ENCODE data around the gene LMTK3. TPM values are rescaled to one million over a fixed set of nuclear protein-coding genes. Genes with fewer than 3 reads are reported as not detected.

The LMTK3 gene
- total and polyA plus RNA-seq, 2 experiments from 2014 or later: 1.3 to 3.7 TPM

DNA sequence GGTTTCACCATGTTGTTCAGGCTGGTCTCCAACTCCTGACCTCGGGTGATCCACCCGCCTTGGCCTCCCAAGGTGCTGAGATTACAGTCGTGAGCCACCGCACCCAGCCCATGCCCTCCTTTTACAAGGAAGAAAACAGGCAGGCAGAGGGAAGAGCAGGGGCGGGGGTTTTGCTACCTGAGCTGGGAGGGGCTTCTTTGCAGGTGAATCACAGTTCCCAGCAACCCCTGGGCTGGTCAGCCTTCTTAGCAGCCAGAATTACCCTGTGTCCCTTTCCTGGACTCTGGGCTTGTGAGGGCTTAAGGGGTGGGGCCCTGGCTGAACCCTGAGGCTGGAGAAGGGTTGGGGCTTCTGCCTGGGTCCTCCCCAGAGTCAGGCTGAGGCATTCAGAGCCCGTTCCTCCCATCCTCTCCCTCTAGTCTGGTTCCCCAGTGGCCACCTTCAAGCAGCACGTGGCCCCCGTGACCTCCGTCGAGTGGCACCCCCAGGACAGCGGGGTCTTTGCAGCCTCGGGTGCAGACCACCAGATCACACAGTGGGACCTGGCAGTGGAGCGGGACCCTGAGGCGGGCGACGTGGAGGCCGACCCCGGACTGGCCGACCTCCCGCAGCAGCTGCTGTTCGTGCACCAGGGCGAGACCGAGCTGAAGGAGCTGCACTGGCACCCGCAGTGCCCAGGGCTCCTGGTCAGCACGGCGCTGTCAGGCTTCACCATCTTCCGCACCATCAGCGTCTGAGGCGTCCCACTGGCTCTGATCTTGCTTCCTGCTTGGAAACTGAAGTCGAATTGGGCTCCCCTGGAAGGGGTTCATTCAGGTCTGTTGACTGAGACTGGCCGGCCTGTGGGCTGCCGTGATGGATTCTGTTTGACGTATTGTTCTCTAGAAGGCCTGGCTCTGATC lies 59.1 kb downstream of the LMTK3 start:
- H3K27me3 ChIP-seq: no peaks in the 10 kb centered on the region
- peak; percentile 56 for DNase-seq (ENCODE audit: low spot score)
- no peak overlapping the region for H3K4me2 ChIP-seq
- no peaks in the 10 kb centered on the region for H3K9me3 ChIP-seq (ENCODE audit: low read depth)
- H3K4me1 ChIP-seq (ENCODE audit: insufficient read depth): no peaks in the 10 kb centered on the region
- H3K36me3 ChIP-seq (replicated peaks; ENCODE audit: insufficient read depth, low read depth): no peaks in the 10 kb centered on the region
- no peak overlapping the region for H2AFZ ChIP-seq
- whole genome bisulfite sequencing (ENCODE audit: low lambda C conversion rate, missing lambda C conversion rate): 95% methylated on average over 30 of the region's 33 CpGs
- no peak for TF ChIP-seq EZH2 (IDR thresholded peaks at IDR 0.05; ENCODE audit: borderline replicate concordance)
- H3K9me2 ChIP-seq (replicated peaks; ENCODE audit: insufficient read depth): no peaks in the 10 kb centered on the region
- no peak overlapping the region for H3K4me3 ChIP-seq
- no peaks in the 10 kb centered on the region for H4K20me1 ChIP-seq (ENCODE audit: insufficient read depth, poor library complexity, severe bottlenecking)
- H3K79me2 ChIP-seq: peaks cover 5% of the 10 kb centered on the region
- H3K27ac ChIP-seq: no peak overlapping the region

DNA sequence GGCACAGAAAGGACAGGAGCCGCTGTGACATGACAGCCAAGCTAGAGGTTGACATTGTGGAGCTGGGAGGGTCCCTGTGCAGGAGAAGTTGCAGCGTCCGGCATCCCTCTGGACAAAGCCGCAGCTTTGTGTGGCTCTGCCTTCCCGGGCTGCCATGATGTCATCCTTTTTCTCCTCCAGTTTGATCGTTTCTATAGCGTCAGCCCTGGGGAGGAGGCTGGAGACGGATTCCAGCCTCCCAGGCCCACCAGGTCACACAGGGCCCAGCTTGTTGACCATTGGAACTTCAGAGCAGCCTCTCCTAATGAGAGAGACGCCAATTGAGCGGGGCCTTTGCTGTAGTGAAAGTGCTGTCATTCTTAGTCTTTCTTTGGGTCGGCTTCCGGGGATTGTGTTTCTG lies 60.0 kb downstream of the LMTK3 start:
- DNase-seq (ENCODE audit: low spot score): no peak
- WGBS (ENCODE audit: low lambda C conversion rate, missing lambda C conversion rate): 90% methylated on average over 12 of the region's 12 CpGs
- Histone ChIP-seq H3K36me3 (replicated peaks; ENCODE audit: insufficient read depth, low read depth) (no peaks in the 10 kb centered on the region), H3K79me2 (peaks cover 11% of the 10 kb centered on the region), H3K4me3 (no peak overlapping the region), H2AFZ (no peak overlapping the region), H3K9me3 (ENCODE audit: low read depth) (no peaks in the 10 kb centered on the region), H3K9me2 (replicated peaks; ENCODE audit: insufficient read depth) (no peaks in the 10 kb centered on the region), H3K27ac (no peak overlapping the region), H3K27me3 (no peaks in the 10 kb centered on the region), H3K4me2 (no peak overlapping the region), H3K4me1 (ENCODE audit: insufficient read depth) (no peaks in the 10 kb centered on the region), H4K20me1 (ENCODE audit: insufficient read depth, poor library complexity, severe bottlenecking) (no peaks in the 10 kb centered on the region)
- TF ChIP-seq EZH2phosphoT487 (IDR thresholded peaks at IDR 0.05; ENCODE audit: low read depth, severe bottlenecking, unreplicated experiment) (no peak), EZH2 (IDR thresholded peaks at IDR 0.05; ENCODE audit: borderline replicate concordance) (no peak)
- TF ChIP-seq, protein P1, sequence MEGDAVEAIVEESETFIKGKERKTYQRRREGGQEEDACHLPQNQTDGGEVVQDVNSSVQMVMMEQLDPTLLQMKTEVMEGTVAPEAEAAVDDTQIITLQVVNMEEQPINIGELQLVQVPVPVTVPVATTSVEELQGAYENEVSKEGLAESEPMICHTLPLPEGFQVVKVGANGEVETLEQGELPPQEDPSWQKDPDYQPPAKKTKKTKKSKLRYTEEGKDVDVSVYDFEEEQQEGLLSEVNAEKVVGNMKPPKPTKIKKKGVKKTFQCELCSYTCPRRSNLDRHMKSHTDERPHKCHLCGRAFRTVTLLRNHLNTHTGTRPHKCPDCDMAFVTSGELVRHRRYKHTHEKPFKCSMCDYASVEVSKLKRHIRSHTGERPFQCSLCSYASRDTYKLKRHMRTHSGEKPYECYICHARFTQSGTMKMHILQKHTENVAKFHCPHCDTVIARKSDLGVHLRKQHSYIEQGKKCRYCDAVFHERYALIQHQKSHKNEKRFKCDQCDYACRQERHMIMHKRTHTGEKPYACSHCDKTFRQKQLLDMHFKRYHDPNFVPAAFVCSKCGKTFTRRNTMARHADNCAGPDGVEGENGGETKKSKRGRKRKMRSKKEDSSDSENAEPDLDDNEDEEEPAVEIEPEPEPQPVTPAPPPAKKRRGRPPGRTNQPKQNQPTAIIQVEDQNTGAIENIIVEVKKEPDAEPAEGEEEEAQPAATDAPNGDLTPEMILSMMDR (IDR thresholded peaks at IDR 0.05; ENCODE audit: poor library complexity): no peak

DNA sequence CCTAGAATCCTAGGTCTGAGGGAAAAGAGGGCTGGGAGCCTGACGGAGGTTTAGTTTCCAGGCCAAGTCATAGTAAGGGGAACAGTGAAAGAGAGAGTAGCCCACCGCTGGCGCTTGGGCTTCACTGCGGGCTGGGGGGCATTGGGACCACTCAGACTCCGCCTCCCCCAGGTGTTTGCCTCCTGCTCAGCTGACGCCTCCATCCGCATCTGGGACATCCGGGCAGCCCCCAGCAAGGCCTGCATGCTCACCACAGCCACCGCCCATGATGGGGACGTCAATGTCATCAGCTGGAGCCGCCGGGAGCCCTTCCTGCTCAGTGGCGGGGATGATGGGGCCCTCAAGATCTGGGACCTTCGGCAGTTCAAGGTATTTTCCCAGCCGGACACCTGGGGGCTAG lies 60.8 kb downstream of the LMTK3 start:
- Histone ChIP-seq H3K9me3 (ENCODE audit: low read depth) (no peaks in the 10 kb centered on the region), H3K27ac (no peak overlapping the region), H3K27me3 (no peaks in the 10 kb centered on the region), H3K4me1 (ENCODE audit: insufficient read depth) (no peaks in the 10 kb centered on the region), H3K4me3 (no peak overlapping the region), H3K9me2 (replicated peaks; ENCODE audit: insufficient read depth) (no peaks in the 10 kb centered on the region), H3K4me2 (no peak overlapping the region), H2AFZ (no peak overlapping the region), H3K36me3 (replicated peaks; ENCODE audit: insufficient read depth, low read depth) (no peaks in the 10 kb centered on the region), H4K20me1 (ENCODE audit: insufficient read depth, poor library complexity, severe bottlenecking) (no peaks in the 10 kb centered on the region), H3K79me2 (peaks cover 16% of the 10 kb centered on the region)
- TF ChIP-seq, protein P1 (IDR thresholded peaks at IDR 0.05; ENCODE audit: poor library complexity): no peak
- no peak for TF ChIP-seq EZH2phosphoT487 (IDR thresholded peaks at IDR 0.05; ENCODE audit: low read depth, severe bottlenecking, unreplicated experiment)
- TF ChIP-seq EZH2 (IDR thresholded peaks at IDR 0.05; ENCODE audit: borderline replicate concordance): no peak
- DNase-seq (ENCODE audit: low spot score): no peak
- WGBS (ENCODE audit: low lambda C conversion rate, missing lambda C conversion rate): 88% methylated on average over 15 of the region's 15 CpGs

DNA sequence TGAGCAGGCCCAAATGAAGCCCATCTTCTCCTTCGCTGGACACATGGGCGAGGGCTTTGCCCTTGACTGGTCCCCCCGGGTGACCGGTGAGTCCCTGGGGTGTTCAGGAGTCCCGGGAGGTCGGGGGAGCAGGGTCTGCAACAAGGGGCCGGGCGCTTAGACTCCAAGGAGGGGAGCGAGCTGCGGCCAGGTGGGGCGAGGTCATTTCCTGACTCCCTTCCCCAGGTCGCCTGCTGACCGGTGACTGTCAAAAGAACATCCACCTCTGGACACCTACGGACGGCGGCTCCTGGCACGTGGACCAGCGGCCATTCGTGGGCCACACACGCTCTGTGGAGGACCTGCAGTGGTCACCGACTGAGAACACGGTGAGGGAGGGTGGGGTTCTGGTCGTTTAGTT lies 61.2 kb downstream of the LMTK3 start:
- Histone ChIP-seq H3K79me2 (peaks cover 16% of the 10 kb centered on the region), H3K4me2 (no peak overlapping the region)

More for the DNA sequence above, 61.2 kb downstream of the LMTK3 start:
- no peak overlapping the region for H3K27ac ChIP-seq
- no peaks in the 10 kb centered on the region for H3K9me3 ChIP-seq (ENCODE audit: low read depth)
- no peaks in the 10 kb centered on the region for H3K27me3 ChIP-seq
- H3K9me2 ChIP-seq (replicated peaks; ENCODE audit: insufficient read depth): no peaks in the 10 kb centered on the region
- H3K4me1 ChIP-seq (ENCODE audit: insufficient read depth): no peaks in the 10 kb centered on the region
- no peaks in the 10 kb centered on the region for H3K36me3 ChIP-seq (replicated peaks; ENCODE audit: insufficient read depth, low read depth)
- no peak for DNase-seq (ENCODE audit: low spot score)
- no peaks in the 10 kb centered on the region for H4K20me1 ChIP-seq (ENCODE audit: insufficient read depth, poor library complexity, severe bottlenecking)
- TF ChIP-seq, protein P1 (IDR thresholded peaks at IDR 0.05; ENCODE audit: poor library complexity): no peak
- no peak for TF ChIP-seq EZH2 (IDR thresholded peaks at IDR 0.05; ENCODE audit: borderline replicate concordance)
- no peak for TF ChIP-seq EZH2phosphoT487 (IDR thresholded peaks at IDR 0.05; ENCODE audit: low read depth, severe bottlenecking, unreplicated experiment)
- no peak overlapping the region for H2AFZ ChIP-seq
- WGBS (ENCODE audit: low lambda C conversion rate, missing lambda C conversion rate): 98% methylated on average over 22 of the region's 23 CpGs
- no peak overlapping the region for H3K4me3 ChIP-seq

Data from hepatocyte (in vitro differentiated cells).